HG03378 (cell line): ENCODE results near the gene NBPF9.
"Not testable (repeated sequence)": the region's sequence is repeated elsewhere in the genome, so short reads cannot be mapped to it uniquely, and the experiment has no call there.

ENCODE experiments used
- ATAC-seq: cut with Tn5 transposase; IDR thresholded peaks from one replicate; pipeline ENCODE4 v1.9.1; 2021; ENCODE audit warnings: mild to moderate bottlenecking, moderate library complexity; ENCODE audit not compliant: unreplicated experiment

The NBPF9 gene, protein sequence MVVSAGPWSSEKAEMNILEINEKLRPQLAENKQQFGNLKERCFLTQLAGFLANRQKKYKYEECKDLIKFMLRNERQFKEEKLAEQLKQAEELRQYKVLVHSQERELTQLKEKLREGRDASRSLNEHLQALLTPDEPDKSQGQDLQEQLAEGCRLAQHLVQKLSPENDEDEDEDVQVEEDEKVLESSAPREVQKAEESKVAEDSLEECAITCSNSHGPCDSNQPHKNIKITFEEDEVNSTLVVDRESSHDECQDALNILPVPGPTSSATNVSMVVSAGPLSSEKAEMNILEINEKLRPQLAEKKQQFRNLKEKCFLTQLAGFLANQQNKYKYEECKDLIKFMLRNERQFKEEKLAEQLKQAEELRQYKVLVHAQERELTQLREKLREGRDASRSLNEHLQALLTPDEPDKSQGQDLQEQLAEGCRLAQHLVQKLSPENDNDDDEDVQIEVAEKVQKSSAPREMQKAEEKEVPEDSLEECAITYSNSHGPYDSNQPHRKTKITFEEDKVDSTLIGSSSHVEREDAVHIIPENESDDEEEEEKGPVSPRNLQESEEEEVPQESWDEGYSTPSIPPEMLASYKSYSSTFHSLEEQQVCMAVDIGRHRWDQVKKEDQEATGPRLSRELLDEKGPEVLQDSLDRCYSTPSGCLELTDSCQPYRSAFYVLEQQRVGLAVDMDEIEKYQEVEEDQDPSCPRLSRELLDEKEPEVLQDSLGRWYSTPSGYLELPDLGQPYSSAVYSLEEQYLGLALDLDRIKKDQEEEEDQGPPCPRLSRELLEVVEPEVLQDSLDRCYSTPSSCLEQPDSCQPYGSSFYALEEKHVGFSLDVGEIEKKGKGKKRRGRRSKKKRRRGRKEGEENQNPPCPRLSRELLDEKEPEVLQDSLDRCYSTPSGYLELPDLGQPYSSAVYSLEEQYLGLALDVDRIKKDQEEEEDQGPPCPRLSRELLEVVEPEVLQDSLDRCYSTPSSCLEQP (N-terminal part only)

GRCh38 chr1:149103109-149104081 is at the start of gene NBPF9:
Gene NBPF9, minus strand, starts transcription at chr1:149103551. Its CDS starts 21,412 bp downstream, at chr1:149082139.
- peak; percentile 91 for ATAC-seq

DNA sequence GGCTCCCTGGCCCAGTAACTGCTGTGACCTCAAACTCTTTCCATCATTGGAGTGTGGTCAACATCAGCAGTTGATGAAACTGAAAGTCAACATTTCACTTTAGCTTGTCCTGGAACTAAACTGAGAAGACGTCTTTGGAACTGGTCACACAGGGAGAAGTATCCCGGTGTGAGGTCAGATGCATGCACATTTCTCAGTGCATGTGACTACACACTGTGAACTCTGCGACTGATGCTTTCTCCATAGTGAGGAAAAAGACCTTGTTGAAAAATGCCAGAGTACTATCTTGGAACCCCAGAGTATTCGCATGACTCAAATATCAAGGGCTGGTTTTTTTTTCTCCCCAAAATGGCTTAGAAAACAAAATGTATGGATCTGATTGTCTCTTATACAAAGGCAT is 46.6 kb upstream of the NBPF9 start:
- not testable (repeated sequence) for ATAC-seq

- not testable (repeated sequence) for ATAC-seq
Observed at GRCh38 chr1:149137585-149137984, 34.2 kb upstream of the NBPF9 start.

DNA sequence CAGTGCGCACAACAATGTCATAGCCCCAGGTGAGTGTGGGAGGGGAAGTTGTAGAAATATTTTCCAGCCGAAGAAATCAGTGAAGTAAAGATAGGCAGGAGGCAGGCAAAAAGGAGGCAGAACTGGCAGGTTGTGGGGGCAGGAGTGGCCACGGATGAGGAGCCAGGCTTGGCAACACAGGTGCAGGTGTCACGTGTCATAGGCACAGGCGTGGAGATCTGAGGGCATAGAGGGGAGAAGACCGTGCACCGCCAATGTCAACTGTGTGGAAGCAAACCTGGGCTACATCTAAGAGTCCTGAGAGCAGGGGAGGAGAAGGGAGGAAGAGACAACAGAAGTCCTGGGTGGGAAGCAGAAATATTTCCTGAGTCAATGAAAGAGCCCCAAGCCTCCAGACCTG is 27.6 kb upstream of the NBPF9 start:
- not testable (repeated sequence) for ATAC-seq

DNA sequence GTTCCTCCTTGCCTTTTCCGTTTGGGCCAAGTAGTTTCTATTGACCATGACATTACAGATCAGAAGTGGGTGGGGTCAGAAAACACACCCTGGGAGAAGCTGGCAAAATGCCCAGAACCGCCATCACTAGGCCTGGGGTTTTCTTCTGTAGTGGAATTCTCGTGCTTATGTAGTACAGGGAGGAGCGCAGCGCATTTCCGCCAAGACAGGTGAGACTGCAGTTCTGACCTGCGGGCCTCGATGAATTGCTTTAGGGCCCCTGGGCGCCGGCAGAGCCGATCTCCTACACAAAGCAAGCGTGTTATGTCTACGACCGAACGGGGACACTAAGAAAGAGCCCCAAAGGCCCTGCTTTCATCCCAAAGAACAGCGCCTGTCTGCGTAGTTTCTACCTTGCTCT is 25.9 kb upstream of the NBPF9 start:
- ATAC-seq: not testable (repeated sequence)

DNA sequence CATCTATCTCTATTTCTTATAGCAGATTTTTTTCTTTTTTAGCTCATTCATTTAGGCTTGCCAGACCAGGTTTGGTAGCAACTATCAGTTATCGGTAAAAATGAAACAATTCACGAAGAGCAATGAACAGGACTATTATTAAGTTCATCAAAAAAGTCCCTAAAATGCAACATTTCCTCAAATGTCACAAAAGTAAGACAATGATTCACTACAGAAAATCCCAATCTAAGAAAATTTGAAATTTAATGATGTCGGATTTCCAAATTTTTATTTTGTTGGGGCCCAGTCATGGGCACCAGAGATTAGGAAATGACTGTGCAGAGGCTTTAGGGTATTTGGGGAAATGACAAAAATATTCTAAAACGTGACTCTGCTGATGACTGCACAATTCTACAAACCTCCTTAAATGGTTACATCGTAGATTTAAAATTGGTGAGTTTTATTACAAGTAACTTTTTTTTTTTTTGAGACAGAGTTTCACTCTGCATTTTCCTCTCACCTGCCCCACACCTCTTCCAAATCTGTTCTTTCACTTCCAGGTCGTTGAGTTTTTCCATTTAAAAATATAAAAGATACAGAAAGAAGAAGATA is 23.3 kb upstream of the NBPF9 start:
- ATAC-seq: not testable (repeated sequence)

DNA sequence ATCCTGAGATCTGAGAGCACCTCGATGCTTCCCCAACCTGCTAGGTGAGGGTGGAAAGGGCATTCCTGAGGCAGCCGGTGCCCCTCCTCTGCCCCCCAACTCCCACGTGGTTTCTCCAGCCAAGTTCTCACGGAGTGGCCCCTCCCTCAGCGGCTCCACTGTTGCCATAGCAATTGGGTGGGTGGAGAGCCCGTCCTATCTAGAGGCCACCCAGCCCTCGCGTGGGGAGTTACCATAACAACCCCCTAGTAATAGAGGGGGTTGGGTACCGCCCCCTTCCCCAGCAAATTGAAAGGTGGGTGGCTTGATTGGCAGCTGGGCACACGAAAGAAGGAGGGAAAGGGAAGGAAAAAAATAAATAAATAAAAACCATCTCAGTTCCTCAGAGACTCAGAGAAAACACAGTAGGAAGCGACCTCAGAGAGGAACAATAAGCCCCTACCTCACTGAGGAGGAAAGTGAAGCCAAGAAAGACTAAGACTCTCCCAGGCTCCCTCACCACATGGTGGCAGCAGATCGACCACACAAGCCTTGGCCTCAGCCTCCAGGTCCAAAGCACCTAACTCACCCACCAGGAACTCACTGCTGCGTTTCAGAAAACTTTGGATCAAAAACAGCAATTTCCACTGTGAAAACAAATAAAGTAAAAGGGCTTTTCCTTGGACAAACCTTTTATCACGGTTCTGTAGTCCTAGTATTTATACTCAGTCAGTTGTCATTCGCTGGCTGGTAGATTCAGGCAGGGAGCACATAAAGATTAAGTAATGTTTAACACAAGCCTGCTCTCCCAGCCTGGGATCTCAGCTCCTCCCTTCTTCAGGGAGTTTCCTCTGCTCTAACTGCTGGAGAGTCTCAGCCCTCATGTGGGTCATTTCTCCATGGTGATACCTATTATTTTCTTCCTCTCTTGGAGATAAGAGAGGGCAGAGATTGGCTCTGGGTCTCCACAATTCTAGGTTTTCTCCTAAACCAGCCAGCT is 20.9 kb upstream of the NBPF9 start:
- not testable (repeated sequence) for ATAC-seq

DNA sequence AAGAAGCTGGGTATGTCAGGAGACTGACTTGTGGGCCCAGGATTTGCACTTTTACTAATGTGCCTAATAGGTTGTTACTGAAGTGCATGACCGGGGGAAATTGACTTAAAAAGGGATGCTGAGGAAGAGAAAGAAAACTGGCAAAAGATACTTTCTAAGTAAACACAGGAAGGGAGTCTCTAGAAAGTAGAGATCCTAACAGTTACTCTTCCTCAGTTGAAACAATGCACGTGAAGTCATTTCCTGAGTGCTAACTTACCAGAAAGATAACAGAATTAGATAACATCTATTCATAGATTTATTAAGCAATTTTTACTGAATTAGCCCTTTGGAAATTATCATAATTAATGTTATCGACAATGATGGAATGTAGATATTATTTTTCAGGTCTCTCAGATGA is 9.5 kb upstream of the NBPF9 start:
- not testable (repeated sequence) for ATAC-seq

DNA sequence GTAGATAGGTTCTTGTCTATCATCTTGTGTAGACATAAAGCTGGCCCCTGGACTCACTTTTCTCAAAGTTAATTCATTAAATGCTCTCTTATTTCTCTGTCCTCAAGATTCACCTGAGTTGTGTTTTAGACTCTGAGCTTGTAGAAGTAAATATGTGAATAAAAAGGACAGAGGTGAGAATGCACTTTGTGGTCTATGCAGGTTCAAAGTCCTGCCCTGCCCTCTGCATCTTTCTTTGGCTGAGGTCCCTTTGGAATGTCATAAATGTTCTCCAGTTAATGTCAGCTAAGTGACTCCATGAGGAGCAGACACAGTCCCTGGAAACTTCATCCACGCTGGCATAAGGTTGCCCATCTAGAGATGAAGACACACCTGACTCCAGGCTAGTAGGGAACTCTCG is 7.0 kb upstream of the NBPF9 start:
- not testable (repeated sequence) for ATAC-seq

GRCh38 chr1:149102574-149102973 is 777 bp downstream of the NBPF9 start:
- ATAC-seq: not testable (repeated sequence)

DNA sequence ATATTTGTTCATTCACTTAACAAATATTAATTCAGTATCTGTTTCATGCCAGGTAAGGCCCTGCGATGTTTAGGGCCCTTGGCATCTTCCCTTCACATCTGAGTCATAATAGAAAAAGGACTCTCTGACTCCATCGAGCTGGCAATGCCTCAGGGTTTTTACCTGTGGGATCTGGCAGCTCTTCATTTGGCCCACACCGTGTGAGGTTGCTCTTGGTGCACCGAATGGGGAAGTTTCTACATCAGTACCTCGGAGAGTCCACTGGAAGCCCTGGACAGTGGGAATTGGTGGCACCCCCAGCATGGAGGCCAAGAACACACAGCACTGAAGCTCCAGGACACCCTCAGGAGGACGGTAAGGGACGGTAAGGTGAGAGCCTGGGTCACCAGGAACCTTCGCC is 5.1 kb downstream of the NBPF9 start:
- ATAC-seq: not testable (repeated sequence)

DNA sequence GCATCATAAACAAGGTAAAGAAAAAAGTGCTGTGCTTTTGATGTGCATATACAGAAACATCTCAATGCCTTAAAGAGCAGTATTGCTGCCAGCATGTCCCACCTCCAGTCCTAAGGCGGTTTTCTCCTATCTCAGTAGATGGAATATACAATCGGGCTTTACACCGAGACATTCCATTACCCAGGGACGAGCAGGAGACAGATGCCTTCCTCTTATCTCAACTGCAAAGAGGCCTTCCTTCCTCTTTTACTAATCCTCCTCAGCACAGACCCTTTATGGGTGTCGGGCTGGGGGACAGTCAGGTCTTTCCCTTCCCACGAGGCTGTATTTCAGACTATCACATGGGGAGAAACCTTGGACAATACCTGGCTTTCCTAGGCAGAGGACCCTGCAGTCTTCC is 10.2 kb downstream of the NBPF9 start:
- ATAC-seq: not testable (repeated sequence)

GRCh38 chr1:149075505-149076127 is 27.7 kb downstream of the NBPF9 start:
- not testable (repeated sequence) for ATAC-seq

GRCh38 chr1:149064611-149065010 is 38.7 kb downstream of the NBPF9 start:
- not testable (repeated sequence) for ATAC-seq

DNA sequence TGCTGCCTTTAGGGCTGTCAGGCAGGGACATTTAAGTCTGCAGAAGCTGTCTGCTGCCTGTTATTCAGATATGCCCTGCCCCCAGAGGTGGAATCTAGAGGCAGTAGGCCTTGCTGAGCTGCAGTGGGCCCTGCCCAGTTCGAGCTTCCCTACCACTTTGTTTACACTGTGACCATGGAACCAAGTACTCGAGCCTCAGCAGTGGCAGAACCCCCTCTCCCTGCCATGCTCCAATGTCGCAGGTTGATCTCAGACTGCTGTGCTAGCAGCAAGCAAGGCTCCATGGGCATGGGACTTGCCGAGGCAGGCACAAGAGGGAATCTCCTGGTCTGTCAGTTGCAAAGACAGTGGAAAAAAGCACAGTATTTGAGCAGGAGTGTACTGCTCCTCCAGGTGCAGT is 60.3 kb downstream of the NBPF9 start:
- not testable (repeated sequence) for ATAC-seq

DNA sequence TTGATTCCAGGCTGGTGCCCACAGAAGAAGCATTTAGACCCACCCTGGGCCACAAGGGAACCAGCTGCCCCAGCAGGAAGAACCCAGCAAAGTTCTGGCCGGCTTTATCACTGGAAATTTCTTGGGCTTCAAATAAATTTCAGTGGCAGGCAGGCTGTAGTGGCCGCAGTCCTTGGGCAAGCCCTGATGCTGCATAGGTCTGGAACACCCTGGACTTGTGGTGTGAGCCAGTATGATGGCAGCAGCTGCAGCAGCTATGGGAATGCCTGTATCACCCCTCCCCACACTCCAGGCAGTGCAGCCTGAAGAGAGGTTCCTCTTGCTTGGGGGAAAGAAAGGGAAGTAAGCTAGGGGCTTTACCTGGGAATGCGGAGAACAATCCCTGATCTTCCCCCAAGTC is 69.4 kb downstream of the NBPF9 start:
- not testable (repeated sequence) for ATAC-seq

- not testable (repeated sequence) for ATAC-seq
Observed at GRCh38 chr1:149024327-149024726, 79.0 kb downstream of the NBPF9 start.

DNA sequence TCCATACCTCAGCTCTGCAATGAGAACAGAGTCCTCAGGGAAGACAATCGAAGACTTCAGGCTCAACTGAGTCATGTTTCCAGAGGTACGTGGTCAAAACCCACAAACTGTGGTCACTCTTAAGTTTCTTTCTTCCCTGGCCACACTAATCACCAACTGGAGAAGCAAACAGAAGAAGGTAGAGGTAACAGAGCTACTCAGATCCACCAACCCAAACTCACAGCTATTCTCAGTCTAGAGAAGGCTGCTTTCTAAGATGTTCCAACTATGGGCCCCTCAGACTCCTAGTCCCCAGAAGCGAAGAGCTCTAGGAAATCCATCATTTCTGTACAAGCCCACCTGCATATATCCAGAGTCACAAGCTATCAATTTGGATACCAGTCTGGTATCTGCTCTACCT is 84.8 kb downstream of the NBPF9 start:
- not testable (repeated sequence) for ATAC-seq
